GM18907 (cell line): ENCODE data around the gene PLA2G3.
"Not testable (repeated sequence)": the region's sequence is repeated elsewhere in the genome, so short reads cannot be mapped to it uniquely, and the experiment has no call there.

ENCODE experiments used
- ATAC-seq: cut with Tn5 transposase; IDR thresholded peaks from one replicate; pipeline ENCODE4 v1.9.1; 2021; ENCODE audit warnings: mild to moderate bottlenecking, moderate library complexity; ENCODE audit not compliant: unreplicated experiment

Gene PLA2G3, protein sequence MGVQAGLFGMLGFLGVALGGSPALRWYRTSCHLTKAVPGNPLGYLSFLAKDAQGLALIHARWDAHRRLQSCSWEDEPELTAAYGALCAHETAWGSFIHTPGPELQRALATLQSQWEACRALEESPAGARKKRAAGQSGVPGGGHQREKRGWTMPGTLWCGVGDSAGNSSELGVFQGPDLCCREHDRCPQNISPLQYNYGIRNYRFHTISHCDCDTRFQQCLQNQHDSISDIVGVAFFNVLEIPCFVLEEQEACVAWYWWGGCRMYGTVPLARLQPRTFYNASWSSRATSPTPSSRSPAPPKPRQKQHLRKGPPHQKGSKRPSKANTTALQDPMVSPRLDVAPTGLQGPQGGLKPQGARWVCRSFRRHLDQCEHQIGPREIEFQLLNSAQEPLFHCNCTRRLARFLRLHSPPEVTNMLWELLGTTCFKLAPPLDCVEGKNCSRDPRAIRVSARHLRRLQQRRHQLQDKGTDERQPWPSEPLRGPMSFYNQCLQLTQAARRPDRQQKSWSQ

DNA sequence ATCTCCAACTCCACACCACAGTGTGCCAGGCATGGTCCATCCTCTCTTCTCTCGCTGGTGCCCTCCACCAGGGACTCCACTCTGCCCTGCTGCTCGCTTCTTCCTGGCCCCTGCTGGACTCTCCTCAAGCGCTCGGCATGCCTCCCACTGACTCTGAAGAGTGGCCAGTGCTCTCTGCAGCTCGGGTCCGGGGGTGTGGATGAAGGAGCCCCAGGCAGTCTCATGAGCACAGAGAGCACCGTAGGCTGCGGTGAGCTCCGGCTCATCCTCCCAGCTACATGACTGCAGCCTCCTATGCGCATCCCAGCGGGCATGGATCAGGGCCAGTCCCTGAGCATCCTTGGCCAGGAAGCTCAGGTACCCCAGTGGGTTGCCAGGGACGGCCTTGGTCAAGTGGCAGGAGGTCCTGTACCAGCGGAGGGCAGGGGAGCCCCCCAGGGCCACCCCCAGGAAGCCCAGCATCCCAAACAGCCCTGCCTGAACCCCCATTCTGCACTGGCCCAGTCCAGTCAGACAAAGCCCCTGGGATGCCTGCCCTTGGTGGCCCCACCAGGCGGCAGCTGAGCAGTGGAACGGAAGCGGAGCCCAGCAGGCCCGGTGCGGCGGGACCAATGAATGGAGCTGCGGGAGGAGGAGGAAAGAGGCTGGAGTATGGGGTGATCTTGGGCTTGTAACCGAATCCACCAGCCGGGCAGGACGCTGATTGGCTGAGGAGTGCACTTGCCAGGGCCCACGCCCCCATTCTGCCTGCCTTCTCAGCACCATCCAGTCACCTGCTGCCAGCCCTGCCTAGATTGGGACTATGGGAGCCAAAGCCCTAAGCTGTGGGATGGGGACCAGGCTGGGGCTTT lies at the start of gene PLA2G3:
Gene PLA2G3 (minus strand): TSS at position 643 of the 851 bp plus-strand sequence. CDS start 154 bp downstream, at position 489.
- no peak for ATAC-seq

DNA sequence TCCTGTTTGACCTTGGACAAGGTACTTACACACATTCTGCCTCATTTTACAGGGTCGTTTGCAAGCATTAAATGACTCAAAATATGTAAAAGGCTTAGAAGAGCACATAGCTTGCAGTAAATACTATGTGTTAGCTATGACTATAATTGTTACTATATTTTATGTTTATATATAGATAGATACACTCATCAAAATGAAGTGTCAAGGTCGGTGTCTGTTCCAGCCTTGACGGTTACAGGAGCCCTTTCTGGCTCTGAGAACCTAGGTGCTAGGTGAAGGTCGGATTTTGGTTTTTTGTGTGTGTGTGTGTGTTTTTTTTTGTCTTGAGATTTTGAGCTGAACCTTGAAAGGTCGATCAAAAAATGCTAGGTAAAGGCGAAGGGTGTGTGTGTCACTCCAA lies 47.3 kb upstream of the PLA2G3 start:
- no peak for ATAC-seq

DNA sequence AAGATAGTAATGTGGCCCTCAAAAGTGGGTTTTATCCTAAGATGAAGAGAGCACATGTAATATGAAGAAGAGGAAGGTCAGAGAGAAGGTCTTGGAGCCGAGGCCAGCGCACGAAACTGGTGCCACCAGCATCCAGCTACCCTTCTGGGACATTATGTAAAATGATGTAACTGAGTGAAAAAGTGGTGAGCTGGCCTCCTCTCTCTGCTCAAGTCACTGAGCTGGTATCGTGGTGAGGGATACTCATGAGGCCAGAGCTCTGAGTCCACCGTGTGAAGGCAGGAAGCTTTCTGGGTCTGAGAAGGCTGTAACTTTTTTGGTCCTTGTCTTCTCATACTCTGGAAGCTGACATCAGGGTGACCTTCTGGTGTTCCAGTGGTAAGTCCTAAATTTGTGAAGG lies 44.7 kb upstream of the PLA2G3 start:
- no peak for ATAC-seq

DNA sequence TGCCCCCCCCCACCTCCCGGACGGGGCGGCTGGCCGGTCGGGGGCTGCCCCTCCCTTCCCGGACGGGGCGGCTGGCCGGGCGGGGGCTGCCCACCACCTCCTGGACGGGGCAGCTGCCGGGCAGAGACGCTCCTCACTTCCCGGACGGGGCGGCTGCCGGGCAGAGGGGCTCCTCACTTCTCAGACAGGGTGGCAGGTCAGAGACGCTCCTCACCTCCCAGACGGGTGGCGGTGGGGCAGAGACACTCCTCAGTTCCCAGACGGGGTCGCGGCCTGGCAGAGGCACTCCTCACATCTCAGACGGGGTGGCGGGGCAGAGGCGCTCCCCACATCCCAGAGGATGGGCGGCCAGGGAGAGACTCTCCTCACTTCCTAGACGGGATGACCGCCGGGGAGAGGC lies 43.7 kb upstream of the PLA2G3 start:
- no peak for ATAC-seq

DNA sequence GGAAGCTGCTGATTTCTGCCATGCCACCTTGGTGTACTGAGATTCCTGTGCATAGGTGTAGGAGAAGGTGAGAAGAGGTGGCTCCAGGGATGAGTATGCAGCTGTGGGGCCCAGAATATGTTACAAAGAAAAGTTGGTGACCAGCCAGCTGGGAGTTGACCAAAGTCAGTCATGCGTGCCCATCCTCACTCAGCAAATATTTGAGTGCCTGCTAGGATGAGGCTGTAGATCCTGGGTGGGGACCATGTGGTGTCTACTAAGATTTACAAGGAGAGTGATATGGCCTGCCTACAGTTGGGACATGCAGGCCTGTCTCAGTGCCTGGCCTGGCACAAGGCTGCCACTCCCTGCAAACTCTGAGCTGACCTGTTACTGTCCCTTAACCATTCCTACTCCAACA lies 39.0 kb upstream of the PLA2G3 start:
- ATAC-seq, result no peak

DNA sequence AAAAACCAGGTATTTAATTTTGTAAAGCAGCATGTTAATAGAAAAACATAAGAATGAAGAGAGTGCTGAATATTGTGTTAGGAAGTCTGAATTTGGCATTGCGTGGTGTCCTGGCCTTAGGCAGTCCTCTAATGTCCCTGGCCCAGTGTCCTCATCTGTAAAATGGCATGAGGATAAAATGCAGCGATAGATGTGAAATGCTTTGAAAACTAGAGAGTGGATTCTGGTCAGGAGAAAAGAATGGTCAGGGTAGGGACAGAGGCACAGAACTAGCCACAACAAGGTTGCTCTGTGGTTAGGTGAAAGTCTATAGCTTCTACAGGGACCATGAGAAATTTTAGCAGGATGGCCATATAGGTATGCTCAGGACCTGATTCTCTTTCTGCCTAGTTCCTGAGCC lies 38.6 kb upstream of the PLA2G3 start:
- no peak for ATAC-seq

DNA sequence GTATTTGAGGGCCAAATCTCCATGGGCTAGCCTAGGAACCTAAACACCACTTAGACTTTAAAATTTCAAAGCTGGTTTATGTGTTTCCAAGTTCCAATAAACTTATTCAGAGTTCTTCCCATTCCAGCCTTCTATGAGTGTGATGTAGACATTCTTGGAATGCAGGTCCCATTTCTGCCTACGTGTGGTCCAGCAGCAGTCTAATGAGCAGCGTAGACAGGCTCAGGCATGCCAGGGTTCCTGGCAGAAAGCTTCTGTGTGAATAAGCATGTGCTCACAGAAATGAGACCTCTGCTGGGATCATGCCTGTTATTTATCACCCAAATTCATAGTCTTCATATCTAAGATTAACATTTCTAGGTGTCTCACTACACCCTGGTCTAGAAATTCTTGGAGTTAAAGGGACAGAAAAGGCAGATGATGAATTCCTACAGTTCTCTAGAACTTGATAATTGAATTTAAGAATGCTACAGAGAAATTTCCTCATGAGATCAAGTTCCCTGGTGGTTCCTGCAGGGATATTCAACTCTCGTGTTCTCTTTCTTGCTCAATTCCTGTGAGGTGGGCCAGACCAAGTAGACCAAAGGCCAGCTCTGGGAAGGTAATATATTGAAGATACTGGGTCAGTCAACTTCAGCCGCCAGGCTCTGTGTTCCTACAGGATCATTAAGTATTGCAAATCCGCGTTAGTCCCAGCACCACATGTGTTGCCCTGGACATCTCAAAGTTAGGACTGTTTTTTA lies 37.3 kb upstream of the PLA2G3 start:
- ATAC-seq, result no peak

DNA sequence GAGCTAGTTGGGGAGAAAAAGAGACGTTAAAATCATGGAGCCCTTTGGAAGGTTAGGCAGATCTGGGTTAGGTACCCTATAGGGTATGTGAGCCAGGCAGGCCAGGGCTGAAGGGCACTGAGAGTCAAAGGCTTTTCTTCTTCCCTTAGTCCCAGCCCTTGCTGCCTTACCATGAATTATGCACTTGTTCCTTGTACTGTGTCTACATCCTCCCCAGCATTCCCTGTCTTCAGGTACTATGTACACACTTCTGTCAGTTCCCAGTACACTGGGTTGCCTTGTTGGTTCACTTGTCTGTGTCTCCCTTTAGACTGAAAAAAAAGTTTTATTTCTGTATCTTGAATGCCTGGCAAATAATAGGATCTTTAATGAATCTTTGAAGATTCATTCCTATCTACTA lies 36.6 kb upstream of the PLA2G3 start:
- no peak for ATAC-seq

DNA sequence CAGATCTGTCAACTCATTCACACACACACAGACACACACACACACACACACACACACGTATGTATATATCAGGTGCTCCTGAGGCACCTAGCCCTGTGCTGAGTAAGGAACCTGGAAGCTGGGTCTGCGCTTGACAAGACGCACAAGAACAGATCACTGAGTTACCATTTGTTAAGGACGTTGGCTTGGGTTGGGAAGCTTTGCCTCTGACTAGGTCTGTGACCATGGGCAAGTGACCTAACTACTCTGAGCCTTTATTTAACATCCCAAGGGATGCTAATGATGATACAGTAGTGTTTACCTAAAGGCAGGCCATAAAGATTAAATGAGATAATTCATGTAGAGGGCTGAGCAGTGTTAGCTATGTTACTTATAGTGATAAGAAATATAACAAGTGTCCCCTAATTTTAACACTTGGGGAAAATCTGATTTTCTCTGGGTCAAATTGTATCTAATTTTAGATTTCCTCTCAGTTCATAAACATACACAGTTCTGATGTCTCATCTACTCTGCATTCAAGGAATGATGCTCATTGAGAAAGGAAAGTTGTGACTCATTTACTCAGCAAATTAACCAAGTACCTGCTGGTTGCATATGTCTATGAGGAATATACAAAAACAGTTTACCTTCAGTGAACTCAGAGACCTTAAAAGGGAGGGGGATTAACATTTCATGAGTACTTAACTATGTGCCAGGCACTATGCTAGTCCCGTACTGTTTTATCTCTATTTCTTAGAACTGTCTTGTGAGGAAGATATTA lies 33.3 kb upstream of the PLA2G3 start:
- no peak for ATAC-seq

DNA sequence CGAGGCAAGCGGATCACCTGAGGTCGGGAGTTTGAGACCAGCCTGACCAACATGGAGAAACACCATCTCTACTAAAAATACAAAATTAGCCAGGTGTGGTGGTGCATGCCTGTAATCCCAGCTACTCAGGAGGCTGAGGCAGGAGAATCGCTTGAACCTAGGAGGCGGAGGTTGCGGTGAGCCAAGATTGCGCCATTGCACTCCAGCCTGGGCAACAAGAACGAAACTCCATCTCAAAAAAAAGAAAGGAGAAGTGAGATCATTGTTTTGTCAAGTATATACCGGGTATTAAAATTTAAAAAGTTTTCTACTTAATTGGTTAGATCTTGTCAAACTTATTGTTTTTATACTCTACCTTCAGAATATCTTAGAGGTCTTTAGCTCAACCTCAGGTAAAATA lies 31.4 kb upstream of the PLA2G3 start:
- not testable (repeated sequence) for ATAC-seq

DNA sequence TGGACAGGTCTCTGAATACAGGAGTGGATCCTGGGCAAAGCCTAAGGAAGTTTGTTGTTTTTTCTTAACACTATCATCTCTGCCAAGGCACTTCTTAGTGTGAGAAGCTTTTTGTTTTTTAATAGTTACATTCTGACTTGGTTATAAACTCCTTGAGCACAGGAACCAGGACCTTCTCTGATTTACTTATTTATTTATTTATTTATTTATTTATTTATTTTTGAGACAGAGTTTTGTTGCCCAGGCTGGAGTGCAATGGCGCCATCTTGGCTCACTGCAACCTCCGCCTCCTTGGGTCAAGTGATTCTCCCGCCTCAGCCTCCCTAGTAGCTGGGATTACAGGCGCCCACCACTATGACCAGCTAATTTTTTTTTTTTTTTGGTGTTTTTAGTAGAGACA lies 30.7 kb upstream of the PLA2G3 start:
- no peak for ATAC-seq

DNA sequence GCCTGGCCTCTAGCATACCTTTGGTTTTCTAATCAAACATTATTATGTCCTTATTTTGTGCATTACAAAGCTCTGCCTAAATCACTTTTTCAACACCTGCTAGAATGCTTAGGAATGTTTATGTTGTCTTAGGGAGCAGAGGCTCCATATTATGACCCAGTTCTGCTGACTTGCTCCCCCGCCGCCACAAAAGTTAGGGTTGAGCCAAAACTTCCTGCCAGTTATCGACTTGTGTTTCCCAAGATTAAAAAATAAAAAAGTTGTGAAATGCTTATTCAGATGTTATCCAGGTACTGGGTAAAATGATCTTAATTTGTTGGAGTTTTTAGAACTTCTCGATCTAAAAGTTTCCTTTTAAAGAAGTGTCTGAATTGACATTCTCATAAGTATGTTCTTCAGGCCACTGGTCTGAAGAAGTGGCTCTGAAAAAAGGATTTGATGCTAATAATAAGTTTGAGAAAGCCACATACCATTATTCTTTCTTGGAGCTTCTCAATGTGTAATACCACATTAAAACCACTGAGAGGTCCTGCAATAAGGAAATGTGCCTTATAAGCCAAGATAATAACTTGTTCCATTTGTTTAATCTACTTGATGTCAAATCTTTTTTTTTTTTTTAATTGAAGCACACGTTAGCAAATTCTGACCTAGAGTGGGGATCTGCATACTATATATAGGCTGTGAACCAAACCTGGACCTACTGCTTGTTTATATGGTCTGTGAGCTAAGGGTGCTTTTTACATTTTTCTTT lies 21.9 kb upstream of the PLA2G3 start:
- ATAC-seq, result no peak

DNA sequence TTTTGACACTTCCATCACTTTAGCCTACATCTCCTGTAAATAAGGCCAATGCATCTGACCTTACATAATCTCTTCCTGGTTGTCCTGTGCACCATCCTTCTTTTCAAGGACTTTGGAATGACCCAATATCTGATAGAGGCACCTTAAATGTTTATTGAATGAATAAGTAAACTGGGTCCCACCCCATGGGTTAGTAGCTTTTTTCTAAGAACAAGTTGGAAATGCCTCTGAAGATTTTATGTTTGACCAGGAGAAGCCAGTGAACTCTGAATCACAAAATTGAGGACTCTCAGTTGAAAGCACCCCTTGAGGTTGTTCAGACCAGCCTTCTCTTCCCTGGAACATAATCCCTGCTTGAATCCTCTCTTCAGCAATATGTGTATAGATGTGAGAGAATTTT lies 21.1 kb upstream of the PLA2G3 start:
- no peak for ATAC-seq

DNA sequence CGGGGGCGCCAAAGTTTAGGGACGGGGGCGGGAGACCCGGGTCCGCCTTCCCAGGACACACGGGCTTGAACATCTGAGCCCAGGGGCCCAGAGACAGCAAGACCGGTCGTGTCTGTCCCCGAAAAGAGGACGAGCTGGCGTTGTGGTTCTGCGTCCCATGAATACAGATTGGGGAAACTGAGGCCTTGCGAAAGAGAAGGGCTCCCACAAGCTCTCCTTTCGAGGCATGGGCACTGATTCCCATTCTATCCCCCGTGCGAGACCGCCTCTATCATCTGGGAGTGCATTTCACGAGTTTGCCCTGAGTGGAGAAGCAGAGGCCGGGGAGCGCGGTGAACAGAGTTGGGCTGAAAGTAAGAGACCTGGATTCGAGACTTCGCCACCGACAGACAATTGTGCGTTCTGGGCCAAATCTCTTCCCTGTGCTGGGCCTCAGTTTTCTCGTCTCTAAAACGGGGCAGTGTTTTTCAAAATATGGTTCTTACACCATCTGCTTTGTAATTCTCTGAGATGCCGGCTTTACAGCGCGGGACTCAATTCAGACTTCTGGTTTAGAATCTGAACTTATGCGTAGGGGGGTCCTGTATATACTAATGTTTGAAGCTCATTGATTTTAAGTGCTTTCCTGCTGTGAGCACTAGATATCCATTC lies 20.1 kb upstream of the PLA2G3 start:
- peak; percentile 26 for ATAC-seq

DNA sequence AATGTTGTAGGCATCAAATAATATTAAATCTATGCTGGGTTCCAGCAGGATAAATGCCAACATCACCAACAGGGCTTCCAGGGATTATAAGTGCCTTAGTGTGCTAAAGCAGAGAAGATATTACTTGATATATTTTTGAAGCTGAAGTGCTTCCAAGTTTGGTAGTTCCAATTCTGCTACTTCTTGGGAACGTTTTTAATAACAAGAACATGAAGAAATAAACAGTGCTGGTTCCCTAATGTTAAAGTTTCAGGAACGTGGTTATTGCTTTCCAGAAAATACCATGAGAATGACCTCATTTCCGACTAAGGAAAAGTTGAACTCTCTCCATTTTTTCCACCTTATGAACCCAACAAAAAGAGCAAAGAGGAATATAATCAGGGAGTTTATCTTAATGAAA lies 15.1 kb upstream of the PLA2G3 start:
- no peak for ATAC-seq

DNA sequence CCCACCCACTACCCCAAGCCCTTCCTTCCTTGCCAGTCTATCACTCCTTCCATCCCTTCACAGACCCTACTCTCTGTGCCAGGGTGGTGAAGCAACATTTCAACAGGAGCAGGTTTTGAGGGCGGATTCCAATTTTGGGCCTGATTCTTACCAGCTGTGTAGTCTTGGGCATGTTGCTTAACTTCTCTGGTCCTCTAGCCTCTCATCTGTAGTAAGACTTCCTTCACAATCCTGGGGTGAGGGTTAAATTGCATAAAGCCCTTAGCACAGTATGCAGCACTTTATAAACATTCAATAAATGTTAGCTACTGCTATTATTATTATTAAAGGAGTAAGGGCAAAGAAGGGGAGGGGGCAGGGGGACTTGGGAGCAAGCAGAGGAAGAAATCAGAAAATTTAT lies 14.7 kb upstream of the PLA2G3 start:
- no peak for ATAC-seq

DNA sequence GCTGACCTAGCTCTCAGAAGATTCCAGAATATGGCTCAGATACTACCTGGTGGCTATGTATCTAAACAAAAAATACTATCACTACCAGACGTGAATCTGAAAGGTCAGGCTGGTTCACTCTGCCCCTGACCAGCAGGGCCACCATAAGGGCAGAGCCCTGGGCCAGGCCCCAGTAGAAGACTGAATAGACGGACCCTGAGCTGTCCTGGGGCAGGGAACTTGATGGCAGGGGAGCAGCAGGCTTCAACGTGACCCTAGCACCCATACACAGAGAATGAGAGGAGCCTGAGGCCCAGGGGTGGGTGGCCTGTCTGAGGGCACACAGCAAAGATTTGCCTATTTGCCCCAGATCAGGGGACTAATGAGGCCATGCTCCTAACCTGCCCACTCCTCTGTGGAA lies 13.0 kb upstream of the PLA2G3 start:
- ATAC-seq, result no peak

DNA sequence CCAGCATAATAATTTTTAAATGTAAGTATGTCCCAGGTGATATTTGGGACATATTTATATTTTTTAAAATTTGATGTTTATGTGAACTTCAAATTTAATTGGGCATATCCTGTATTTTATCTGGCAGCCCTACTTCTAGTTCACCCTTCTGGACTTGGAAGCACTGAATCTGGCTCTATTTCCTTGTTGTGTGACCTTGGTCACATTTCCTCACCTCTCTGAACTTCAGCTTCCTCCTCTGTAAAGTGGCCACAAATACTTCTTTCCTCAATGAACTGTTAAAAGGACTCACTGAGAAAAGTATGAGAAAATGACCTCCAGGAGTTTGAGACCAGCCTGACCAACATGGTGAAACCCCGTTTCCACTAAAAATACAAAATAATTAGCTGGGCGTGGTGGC lies 11.6 kb upstream of the PLA2G3 start:
- no peak for ATAC-seq

DNA sequence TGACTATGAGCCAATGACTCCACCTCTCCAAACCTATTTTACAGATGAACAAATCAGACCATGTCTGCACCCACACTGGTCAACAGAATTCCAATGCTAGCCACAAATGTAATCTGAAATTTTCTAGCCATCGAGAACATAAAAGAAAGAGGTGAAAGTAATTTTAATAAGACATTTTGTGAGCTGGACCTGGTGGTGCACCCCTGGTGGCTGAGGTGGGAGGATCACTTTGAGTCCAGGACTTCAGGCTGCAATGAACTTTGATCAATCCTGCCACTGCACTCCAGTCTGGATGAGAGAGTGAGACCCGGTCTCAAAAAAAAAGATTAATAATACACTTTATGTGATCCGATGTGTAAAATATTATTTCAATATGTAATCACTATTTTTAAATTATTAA lies 10.3 kb upstream of the PLA2G3 start:
- no peak for ATAC-seq
